Heart left ventricle (tissue), 16 donors: ENCODE measurements around the gene CANT1. TPM values are rescaled to one million over a fixed set of nuclear protein-coding genes. Genes with fewer than 3 reads are reported as not detected.
A peak's percentile ranks its signal among the peaks of the same experiment; 100 is the strongest.

Source experiments
- ATAC-seq, 4 donors: fragments of 200-7000 bp; cut with Tn5 transposase; one replicate each; pipeline ENCODE4 v1.9.1; 2020 to 2022; ENCODE audit warnings: moderate library complexity in 4 of 4, mild to moderate bottlenecking in 3 of 4, moderate number of reproducible peaks in 1 of 4
- DNase-seq, 5 donors: peaks; one replicate each; pipeline ENCODE4 v3.0.0-alpha.2; 2020
- H3K27ac ChIP-seq, 12 donors: fragments of 200-600 bp; sonication (generic) in 4 of 12; one replicate each; pipeline versions ENCODE4 v1.5.0 to v1.8.0; 2016 to 2022; ENCODE audit warnings: mild to moderate bottlenecking in 2 of 12
- H3K27me3 ChIP-seq, 9 donors: fragments of 200-600 bp; sonication (generic) in 2 of 9; one replicate each; pipeline versions ENCODE4 v1.5.1 to v1.8.0; 2016 to 2022; ENCODE audit warnings: mild to moderate bottlenecking in 3 of 9
- H3K36me3 ChIP-seq, 9 donors: fragments of 200-600 bp; sonication (generic) in 2 of 9; one replicate each; pipeline versions ENCODE4 v1.5.0 to v1.8.0; 2018 to 2022; ENCODE audit warnings: mild to moderate bottlenecking in 2 of 9
- H3K4me1 ChIP-seq, 12 donors: fragments of 200-600 bp; sonication (generic) in 4 of 12; one replicate each; pipeline versions ENCODE4 v1.5.0 to v1.8.0; 2016 to 2022; ENCODE audit warnings: mild to moderate bottlenecking in 3 of 12
- H3K4me3 ChIP-seq, 12 donors: fragments of 200-600 bp; sonication (generic) in 4 of 12; one replicate each; pipeline versions ENCODE4 v1.5.0 to v1.8.0; 2017 to 2022; ENCODE audit warnings: mild to moderate bottlenecking in 9 of 12, moderate library complexity in 4 of 12
- H3K9me3 ChIP-seq, 12 donors: fragments of 200-600 bp; sonication (generic) in 4 of 12; one replicate each; pipeline versions ENCODE4 v1.5.0 to v1.8.0; 2016 to 2022; ENCODE audit warnings: mild to moderate bottlenecking in 1 of 12
- POLR2A ChIP-seq, 2 donors: fragments of 450-650 bp; IDR thresholded peaks; one replicate each; pipeline ENCODE4 v1.6.1; 2017; ENCODE audit warnings: antibody characterized with exemption in 2 of 2, mild to moderate bottlenecking in 2 of 2, moderate library complexity in 2 of 2
- WGBS, 4 donors: extraction: QIAGEN DNeasy Blood & Tissue Kit in 2 of 4; methylation state at CpG; one replicate each; pipeline versions ENCODE4 v1.1.5 to v1.1.7; 2013 to 2018; 5-methylcytosine and 5-hydroxymethylcytosine counted together
- intact Hi-C, 10 donors: fragments of 100-400 bp; cut with DNase I; formaldehyde crosslinking; loops; one replicate each; pipeline versions ENCODE4 v1.11.1 to v1.14.2; 2022
- polyA plus RNA-seq, 2 donors: library from polyadenylated mRNA; stranded (reverse); fragments of 200-250 nt; gene quantifications; one replicate each; pipeline ENCODE4 v1.2.3, GENCODE V29; 2013
- total RNA-seq, 9 donors: library from RNA; depleted of rRNA in 2 of 9; stranded (reverse); fragments of >200 nt in 2 of 9; fragmentation: NEBNext Ultra II Directional in 3 of 9; extraction: Animal tissue kit (Norgen Biotek cat#: 25700) in 3 of 9; gene quantifications; one replicate each; pipeline versions ENCODE4 v1.1.0 to v1.2.4, GENCODE V29; 2016 to 2023
- TF ChIP-seq, protein P1 (sequence below), 12 donors: fragments of 200-600 bp; sonication (generic) in 4 of 12; IDR thresholded peaks; one replicate each; pipeline versions ENCODE4 v1.5.0 to v1.8.0; 2018 to 2022; ENCODE audit warnings: antibody characterized with exemption in 12 of 12, mild to moderate bottlenecking in 5 of 12
- donor health status: ischemic (EF 13 %, LVEDD 7.1; RV severe dilation, severe dysfunction).
- donor health status: healthy with polysubstance abuse.
- donor health status: DM: no; HTN: yes; CAD: no.
- donor health status: DM: no; HTN: no; CAD: no.
- donor health status: ischemic (EF 25% LVEDD 6.9; RV normal size, moderate dysfunction).
- donor health status: ischemic (EF 25% LVEDD 5.7; RV mildly dilated, moderate dysfunction).
- donor health status: healthy.
- donor health status: DM: yes; HTN: yes; CAD: no.
- donor health status: ischemic (EF 35%, LVEDD 5.7; RV mildly dilated, moderate dysfunction).
- donor health status: nonischemic (EF 11% LVEDD 7.7; RV severe dilation, severe dysfunction).
- donor health status: DM: yes; HTN: yes; CAD: no.
- donor health status: PGD.
- donor health status: ischemic (EF 29% LVEDD 5.4; RV normal size, mild dysfunction).
- donor health status: nonischemic (EF 23%, LVEDD 6.1; RV moderate dilation, normal function).

The CANT1 gene
- total and polyA plus RNA-seq, 11 donors = 5.1 to 46.2 (median 24.1) TPM

DNA sequence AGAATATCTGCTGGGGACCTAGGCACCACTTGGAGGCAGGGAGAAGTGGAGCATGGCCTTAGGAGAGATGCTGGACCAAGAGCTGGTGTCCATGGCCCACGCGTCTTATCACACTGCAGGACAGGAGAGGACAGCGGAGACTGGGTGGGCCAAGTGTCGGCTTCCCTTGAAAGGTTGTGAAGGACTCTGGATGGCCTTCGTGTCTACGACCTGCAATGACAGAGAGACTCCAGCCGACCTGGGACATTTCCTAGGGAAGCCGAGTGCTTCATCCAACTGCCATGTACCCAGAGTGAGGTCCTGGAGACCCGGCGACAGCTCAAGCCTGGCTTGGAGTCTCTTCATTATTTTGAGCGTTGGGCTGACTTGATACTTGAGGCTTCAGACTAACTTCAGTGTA is 34.9 kb upstream of the CANT1 start:
- ATAC-seq (no peak), DNase-seq (no peak)
- Histone ChIP-seq H3K9me3 (no peaks in the 10 kb centered on the region), H3K27me3 (no peaks in the 10 kb centered on the region), H3K4me3 (no peak overlapping the region), H3K27ac (no peak overlapping the region), H3K36me3 (peaks cover 0 to 21% (median 5%) of the 10 kb centered on the region in 9 donors), H3K4me1 (peaks cover 6 to 47% (median 24%) of the 10 kb centered on the region in 12 donors)
- TF ChIP-seq, protein P1, sequence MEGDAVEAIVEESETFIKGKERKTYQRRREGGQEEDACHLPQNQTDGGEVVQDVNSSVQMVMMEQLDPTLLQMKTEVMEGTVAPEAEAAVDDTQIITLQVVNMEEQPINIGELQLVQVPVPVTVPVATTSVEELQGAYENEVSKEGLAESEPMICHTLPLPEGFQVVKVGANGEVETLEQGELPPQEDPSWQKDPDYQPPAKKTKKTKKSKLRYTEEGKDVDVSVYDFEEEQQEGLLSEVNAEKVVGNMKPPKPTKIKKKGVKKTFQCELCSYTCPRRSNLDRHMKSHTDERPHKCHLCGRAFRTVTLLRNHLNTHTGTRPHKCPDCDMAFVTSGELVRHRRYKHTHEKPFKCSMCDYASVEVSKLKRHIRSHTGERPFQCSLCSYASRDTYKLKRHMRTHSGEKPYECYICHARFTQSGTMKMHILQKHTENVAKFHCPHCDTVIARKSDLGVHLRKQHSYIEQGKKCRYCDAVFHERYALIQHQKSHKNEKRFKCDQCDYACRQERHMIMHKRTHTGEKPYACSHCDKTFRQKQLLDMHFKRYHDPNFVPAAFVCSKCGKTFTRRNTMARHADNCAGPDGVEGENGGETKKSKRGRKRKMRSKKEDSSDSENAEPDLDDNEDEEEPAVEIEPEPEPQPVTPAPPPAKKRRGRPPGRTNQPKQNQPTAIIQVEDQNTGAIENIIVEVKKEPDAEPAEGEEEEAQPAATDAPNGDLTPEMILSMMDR (IDR thresholded peaks at IDR 0.05) = no peak
- no peak for TF ChIP-seq POLR2A (IDR thresholded peaks at IDR 0.05)
- intact Hi-C loops = loop anchor here in 4 of 10 donors (5.0 to 10.0 kb wide), 2 partner anchors 52 to 350 kb away; no protein-coding TSS in a partner anchor
- WGBS, 4 donors = 90 to 94% (median 93%) methylated on average over 7 to 11 of the region's 11 CpGs

DNA sequence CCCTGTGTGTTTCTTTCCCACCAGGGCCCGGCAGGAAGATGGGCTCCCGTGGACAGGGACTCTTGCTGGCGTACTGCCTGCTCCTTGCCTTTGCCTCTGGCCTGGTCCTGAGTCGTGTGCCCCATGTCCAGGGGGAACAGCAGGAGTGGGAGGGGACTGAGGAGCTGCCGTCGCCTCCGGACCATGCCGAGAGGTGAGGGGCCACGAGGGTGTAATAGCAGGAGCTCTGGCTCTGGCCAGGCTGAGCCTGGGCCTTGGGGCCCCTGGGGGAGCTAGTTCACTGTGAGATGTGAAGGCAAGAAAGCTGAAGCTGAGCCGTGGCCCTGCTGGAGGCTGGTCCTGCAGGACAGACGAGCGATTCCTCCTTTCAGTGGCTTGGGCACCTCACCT is 34.4 kb upstream of the CANT1 start:
- Histone ChIP-seq H3K27ac (no peak overlapping the region), H3K27me3 (no peaks in the 10 kb centered on the region), H3K4me1 (peaks cover 6 to 43% (median 25%) of the 10 kb centered on the region in 12 donors), H3K4me3 (no peak overlapping the region), H3K36me3 (peaks cover 0 to 21% (median 5%) of the 10 kb centered on the region in 9 donors), H3K9me3 (no peaks in the 10 kb centered on the region)
- 66 to 77% (median 72%) methylated on average over 8 to 12 of the region's 12 CpGs for WGBS, 4 donors
- no peak for DNase-seq
- ATAC-seq = no peak
- no peak for TF ChIP-seq POLR2A (IDR thresholded peaks at IDR 0.05)
- TF ChIP-seq, protein P1 (IDR thresholded peaks at IDR 0.05) = no peak
- intact Hi-C loops = loop anchor here in 7 of 10 donors (2.0 to 10.0 kb wide), 5 partner anchors 25 to 351 kb away; no protein-coding TSS in a partner anchor

DNA sequence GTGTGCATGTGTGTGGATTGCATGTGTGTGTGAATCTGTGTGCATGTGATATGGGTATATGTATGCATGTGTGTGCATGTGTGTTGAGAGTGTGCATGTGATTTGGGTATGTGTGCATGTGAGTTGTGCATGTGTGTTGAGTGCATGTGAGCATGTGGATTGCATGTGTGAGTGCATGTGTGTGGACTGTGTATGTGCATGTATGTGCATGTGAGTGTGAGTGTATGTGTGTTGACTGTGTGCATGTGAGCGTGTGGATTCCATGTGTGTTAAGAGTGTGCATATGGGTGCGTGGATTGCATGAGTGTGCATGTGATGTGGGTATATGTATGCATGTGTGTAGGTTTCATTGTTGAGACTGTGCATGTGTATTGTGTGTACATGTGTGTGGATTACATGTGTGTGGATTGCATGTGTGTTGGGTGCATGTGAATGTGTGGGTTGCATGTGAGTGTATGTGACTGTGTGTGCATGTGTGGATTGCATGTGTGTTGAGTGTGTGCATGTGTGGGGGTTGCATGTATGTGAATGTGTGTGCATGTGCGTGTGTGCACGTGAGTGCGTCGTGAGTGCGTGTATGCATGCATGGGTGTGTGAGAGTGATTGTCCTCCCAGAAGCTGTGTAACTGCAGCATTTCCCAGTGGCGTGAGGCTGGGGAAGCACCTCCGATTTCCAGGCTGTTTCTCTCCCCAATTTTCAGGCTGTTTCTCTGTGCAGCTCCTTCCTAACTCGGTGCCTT is 33.8 kb upstream of the CANT1 start:
- ATAC-seq = no peak
- 83 to 93% (median 89%) methylated on average over 10 of the region's 10 CpGs for WGBS, 4 donors
- TF ChIP-seq, protein P1 (IDR thresholded peaks at IDR 0.05) = no peak
- TF ChIP-seq POLR2A (IDR thresholded peaks at IDR 0.05) = no peak
- intact Hi-C loops = loop anchor here in 7 of 10 donors (2.0 to 10.0 kb wide), 5 partner anchors 25 to 351 kb away; no protein-coding TSS in a partner anchor
- no peak overlapping the region for H3K27ac ChIP-seq
- peaks cover 0 to 17% (median 5%) of the 10 kb centered on the region in 9 donors for H3K36me3 ChIP-seq
- H3K9me3 ChIP-seq = no peaks in the 10 kb centered on the region
- H3K4me3 ChIP-seq = no peak overlapping the region
- DNase-seq = no peak
- H3K4me1 ChIP-seq = peaks cover 6 to 42% (median 21%) of the 10 kb centered on the region in 12 donors
- H3K27me3 ChIP-seq = no peaks in the 10 kb centered on the region

DNA sequence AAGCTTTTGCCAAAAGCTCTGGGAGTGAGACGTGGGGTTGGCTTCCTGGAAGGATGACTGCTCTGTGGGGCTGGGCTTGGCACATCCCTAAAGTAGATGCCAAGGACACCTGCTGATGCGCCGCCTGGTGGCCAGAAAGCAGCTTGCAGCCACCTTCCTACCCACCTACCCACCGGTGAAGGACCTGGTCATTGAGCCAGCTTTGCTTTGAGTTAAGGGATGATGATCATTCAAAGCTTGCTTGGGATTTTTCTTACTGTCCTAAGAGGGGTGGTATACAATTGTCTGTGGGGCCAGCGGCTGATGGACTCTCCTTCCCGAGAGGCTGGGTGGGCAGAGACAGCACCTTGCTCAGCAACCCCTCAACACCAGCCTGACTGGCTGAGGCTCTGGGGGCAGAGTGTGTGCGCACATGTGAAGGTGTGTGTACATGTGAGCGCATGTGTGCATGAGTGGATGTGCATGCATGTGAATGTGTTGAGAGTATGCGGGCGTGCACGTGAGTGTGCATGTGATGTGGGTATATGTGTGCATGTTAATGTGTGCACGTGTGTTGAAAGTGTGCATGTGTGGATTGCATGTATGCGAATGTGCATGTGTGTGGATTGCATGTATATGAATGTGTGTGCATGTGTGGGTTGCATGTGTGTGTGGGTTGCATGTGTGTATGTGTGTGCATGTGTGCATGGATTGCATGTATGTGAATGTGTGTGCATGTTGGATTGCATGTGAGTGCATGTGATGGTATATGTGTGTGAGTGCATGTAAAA is 33.0 kb upstream of the CANT1 start:
- no peak for TF ChIP-seq POLR2A (IDR thresholded peaks at IDR 0.05)
- TF ChIP-seq, protein P1 (IDR thresholded peaks at IDR 0.05) = peak; percentile 67 to 85 (median 78)
- DNase-seq (peak in 4 of 5 donors; percentile 55 to 83 (median 64)), ATAC-seq (peak in 3 of 4 donors; percentile 7 to 28 (median 26))
- intact Hi-C loops = loop anchor here in 9 of 10 donors (1.0 to 10.0 kb wide), 6 partner anchors 23 to 352 kb away; no protein-coding TSS in a partner anchor
- Histone ChIP-seq H3K27me3 (no peaks in the 10 kb centered on the region), H3K9me3 (no peaks in the 10 kb centered on the region), H3K4me3 (no peak overlapping the region), H3K36me3 (peaks cover 0 to 10% (median under 1%) of the 10 kb centered on the region in 9 donors), H3K27ac (no peak overlapping the region), H3K4me1 (peaks cover 6 to 38% (median 16%) of the 10 kb centered on the region in 12 donors)
- WGBS, 4 donors = 63 to 70% (median 66%) methylated on average over 13 of the region's 13 CpGs
